HG03196 (cell line): Measurements from ENCODE around the gene HRNR.
"Not testable (repeated sequence)": the region's sequence is repeated elsewhere in the genome, so short reads cannot be mapped to it uniquely, and the experiment has no call there.

Source experiments
- ATAC-seq: cut with Tn5 transposase; IDR thresholded peaks from one replicate; pipeline ENCODE4 v1.9.1; 2021; ENCODE audit not compliant: unreplicated experiment

The HRNR gene

GRCh38 chr1:152224093-152224492 lies at the start of gene HRNR:
Gene HRNR, minus strand, starts transcription at chr1:152224193. Its CDS starts 940 bp downstream, at chr1:152223253.
- no peak for ATAC-seq

- not testable (repeated sequence) for ATAC-seq
Observed at GRCh38 chr1:152256394-152256793, 32.4 kb upstream of the HRNR start.

GRCh38 chr1:152252157-152252556 lies 28.2 kb upstream of the HRNR start:
- no peak for ATAC-seq

GRCh38 chr1:152251391-152251790 lies 27.4 kb upstream of the HRNR start:
- ATAC-seq = no peak

- no peak for ATAC-seq
Observed at GRCh38 chr1:152247316-152247715, 23.3 kb upstream of the HRNR start.

- no peak for ATAC-seq
Observed at GRCh38 chr1:152244576-152245273, 20.7 kb upstream of the HRNR start.

GRCh38 chr1:152237093-152237492 lies 13.1 kb upstream of the HRNR start:
- no peak for ATAC-seq

- no peak for ATAC-seq
Observed at GRCh38 chr1:152228831-152229230, 4.8 kb upstream of the HRNR start.

GRCh38 chr1:152227310-152227928 lies 3.4 kb upstream of the HRNR start:
- no peak for ATAC-seq

GRCh38 chr1:152225678-152226077 lies 1.7 kb upstream of the HRNR start:
- no peak for ATAC-seq

- ATAC-seq = no peak
Observed at GRCh38 chr1:152220166-152221163, 3.5 kb downstream of the HRNR start.

- not testable (repeated sequence) for ATAC-seq
Observed at GRCh38 chr1:152219438-152219837, 4.6 kb downstream of the HRNR start.

GRCh38 chr1:152218762-152219436 lies 5.1 kb downstream of the HRNR start:
- no peak for ATAC-seq

GRCh38 chr1:152215604-152216003 lies 8.4 kb downstream of the HRNR start:
- not testable (repeated sequence) for ATAC-seq

GRCh38 chr1:152214911-152215310 lies 9.1 kb downstream of the HRNR start:
- not testable (repeated sequence) for ATAC-seq

GRCh38 chr1:152198982-152199381 lies 25.0 kb downstream of the HRNR start:
- ATAC-seq = no peak

GRCh38 chr1:152197361-152197941 lies 26.5 kb downstream of the HRNR start:
- ATAC-seq = no peak

- no peak for ATAC-seq
Observed at GRCh38 chr1:152191711-152192110, 32.3 kb downstream of the HRNR start.

GRCh38 chr1:152191260-152191659 lies 32.7 kb downstream of the HRNR start:
- no peak for ATAC-seq

- ATAC-seq = no peak
Observed at GRCh38 chr1:152190589-152190988, 33.4 kb downstream of the HRNR start.
